Spinal cord (tissue), 10 donors: ENCODE data around the gene INSYN2B. TPM values are rescaled to one million over a fixed set of nuclear protein-coding genes. Genes with fewer than 3 reads are reported as not detected.

ENCODE experiments used
- DNase-seq, 6 donors: peaks; one replicate each; pipeline versions ENCODE4 v3.0.0 to v3.0.0-alpha.2; 2013 to 2015; ENCODE audit warnings: low spot score in 6 of 6, low read depth in 4 of 6
- H3K27ac ChIP-seq: one replicate; pipeline ENCODE4 v1.5.1; 2013; ENCODE audit warnings: low read depth, low read length, control low read depth
- H3K27me3 ChIP-seq: one replicate; pipeline ENCODE4 v1.6.1; 2013; ENCODE audit warnings: low read length; ENCODE audit not compliant: control insufficient read depth, insufficient read depth
- H3K36me3 ChIP-seq: one replicate; pipeline ENCODE4 v1.6.1; 2013; ENCODE audit warnings: low read length; ENCODE audit not compliant: control insufficient read depth, insufficient read depth
- H3K4me1 ChIP-seq: one replicate; pipeline ENCODE4 v1.6.1; 2013; ENCODE audit warnings: low read length; ENCODE audit not compliant: control insufficient read depth, insufficient read depth
- H3K4me3 ChIP-seq: one replicate; pipeline ENCODE4 v1.5.1; 2013; ENCODE audit warnings: low read depth, low read length, control low read depth
- H3K9me3 ChIP-seq: one replicate; pipeline ENCODE4 v1.6.1; 2013; ENCODE audit warnings: low read length; ENCODE audit not compliant: control insufficient read depth, insufficient read depth
- WGBS: methylation state at CpG from one replicate; pipeline ENCODE4 v1.1.5; 2013; ENCODE audit warnings: missing lambda C conversion rate; ENCODE audit not compliant: insufficient coverage; 5-methylcytosine and 5-hydroxymethylcytosine counted together
- polyA plus RNA-seq, 2 donors: library from polyadenylated mRNA; unstranded; fragments of 120-200 nt; gene quantifications; one replicate each; pipeline ENCODE4 v1.2.1, GENCODE V29; 2013; ENCODE audit not compliant: insufficient read length in 2 of 2
- total RNA-seq, 2 donors: library from RNA; depleted of rRNA in 1 of 2; stranded (reverse); fragments of 120-200 nt in 1 of 2; fragments of >200 nt in 1 of 2; gene quantifications; one replicate each; pipeline versions ENCODE4 v1.2.3 to v1.2.4, GENCODE V29; 2013 to 2014
- donor health status: healthy.

Gene INSYN2B
- total and polyA plus RNA-seq, 4 donors, result 3.2 to 5.3 (median 4.6) TPM

DNA sequence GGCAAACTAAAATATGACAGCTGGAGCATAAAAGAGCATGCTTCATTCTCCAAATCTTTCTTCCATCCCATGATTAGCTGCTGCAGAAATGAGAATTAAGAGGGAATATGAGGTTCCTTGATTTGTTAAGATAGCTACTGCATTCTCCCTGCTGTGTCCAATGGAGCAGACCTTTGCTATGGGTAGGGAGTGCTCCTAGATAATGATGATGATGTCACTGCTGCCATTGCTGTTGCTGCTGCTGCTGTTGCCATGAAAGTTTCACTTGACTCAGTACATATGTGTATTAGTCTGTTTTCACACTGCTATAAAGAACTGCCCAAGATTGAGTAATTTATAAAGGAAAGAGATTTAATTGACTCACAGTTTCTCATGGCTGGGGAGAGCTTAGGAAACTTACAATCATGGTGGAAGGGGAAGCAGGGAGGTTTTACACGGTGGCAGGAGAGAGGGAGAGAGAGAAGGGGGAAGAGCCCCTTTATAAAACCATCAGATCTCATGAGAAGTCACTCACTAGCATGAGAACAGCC, 128.9 kb downstream of the INSYN2B start:
- Histone ChIP-seq H3K27ac (no peak overlapping the region), H3K4me1 (no peaks in the 10 kb centered on the region), H3K9me3 (no peaks in the 10 kb centered on the region), H3K27me3 (no peaks in the 10 kb centered on the region), H3K36me3 (no peaks in the 10 kb centered on the region), H3K4me3 (no peak overlapping the region)
- DNase-seq, result no peak
- WGBS, result no CpG with 5 or more reads among the region's 1 CpG

GRCh38 chr5:169850409-169850808, 129.9 kb downstream of the INSYN2B start:
- Histone ChIP-seq H3K4me3 (no peak overlapping the region), H3K4me1 (no peaks in the 10 kb centered on the region), H3K27ac (no peak overlapping the region), H3K27me3 (no peaks in the 10 kb centered on the region), H3K36me3 (no peaks in the 10 kb centered on the region), H3K9me3 (no peaks in the 10 kb centered on the region)
- no CpG with 5 or more reads among the region's 2 CpGs for WGBS
- DNase-seq, result no peak

- H3K9me3 ChIP-seq, result no peaks in the 10 kb centered on the region
- no CpG with 5 or more reads among the region's 2 CpGs for WGBS
- no peak overlapping the region for H3K27ac ChIP-seq
These were observed 131.5 kb downstream of the INSYN2B start for GRCh38 chr5:169848792-169849191.

GRCh38 chr5:169848271-169848670, 132.0 kb downstream of the INSYN2B start:
- Histone ChIP-seq H3K4me3 (no peak overlapping the region), H3K9me3 (no peaks in the 10 kb centered on the region), H3K27me3 (no peaks in the 10 kb centered on the region), H3K4me1 (no peaks in the 10 kb centered on the region), H3K36me3 (no peaks in the 10 kb centered on the region), H3K27ac (no peak overlapping the region)
- WGBS, result 86% methylated on average over 2 of the region's 3 CpGs
- no peak for DNase-seq

More at GRCh38 chr5:169848792-169849191, 131.5 kb downstream of the INSYN2B start:
- H3K4me3 ChIP-seq, result no peak overlapping the region
- no peaks in the 10 kb centered on the region for H3K36me3 ChIP-seq
- H3K4me1 ChIP-seq, result no peaks in the 10 kb centered on the region
- no peak for DNase-seq
- no peaks in the 10 kb centered on the region for H3K27me3 ChIP-seq

- no CpG with 5 or more reads among the region's 1 CpG for WGBS
- Histone ChIP-seq H3K36me3 (no peaks in the 10 kb centered on the region), H3K4me3 (no peak overlapping the region), H3K27ac (no peak overlapping the region), H3K9me3 (no peaks in the 10 kb centered on the region), H3K27me3 (no peaks in the 10 kb centered on the region), H3K4me1 (no peaks in the 10 kb centered on the region)
- no peak for DNase-seq
These were observed 132.8 kb downstream of the INSYN2B start for GRCh38 chr5:169847519-169847918.

DNA sequence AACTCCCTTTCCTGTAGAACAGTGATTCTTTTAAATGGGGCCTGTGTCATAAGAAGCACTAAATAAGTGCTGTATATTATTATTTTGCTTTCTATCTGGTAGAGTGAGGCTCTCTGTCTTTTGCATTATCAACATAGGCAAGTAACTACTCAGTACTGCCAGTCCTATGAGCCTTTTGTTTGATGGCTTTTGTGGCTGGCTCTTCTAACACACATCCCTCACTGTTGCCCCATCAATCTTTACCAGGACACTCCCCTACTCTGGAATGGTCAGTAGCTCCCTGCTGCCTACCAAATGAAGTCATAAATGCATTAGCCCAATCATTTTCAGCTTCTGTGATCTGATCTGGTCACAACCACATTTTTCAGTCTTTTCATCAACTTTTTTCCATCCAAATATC, 137.6 kb downstream of the INSYN2B start:
- DNase-seq, result no peak
- H3K4me1 ChIP-seq, result no peaks in the 10 kb centered on the region
- no peaks in the 10 kb centered on the region for H3K27me3 ChIP-seq
- H3K27ac ChIP-seq, result no peak overlapping the region
- H3K9me3 ChIP-seq, result no peaks in the 10 kb centered on the region
- no peak overlapping the region for H3K4me3 ChIP-seq
- H3K36me3 ChIP-seq, result no peaks in the 10 kb centered on the region

GRCh38 chr5:169840405-169840804, 139.9 kb downstream of the INSYN2B start:
- no peaks in the 10 kb centered on the region for H3K9me3 ChIP-seq
- no peaks in the 10 kb centered on the region for H3K27me3 ChIP-seq
- WGBS, result 83% methylated on average over 2 of the region's 3 CpGs
- no peaks in the 10 kb centered on the region for H3K4me1 ChIP-seq
- no peak overlapping the region for H3K4me3 ChIP-seq
- H3K27ac ChIP-seq, result no peak overlapping the region
- DNase-seq, result no peak
- H3K36me3 ChIP-seq, result no peaks in the 10 kb centered on the region

DNA sequence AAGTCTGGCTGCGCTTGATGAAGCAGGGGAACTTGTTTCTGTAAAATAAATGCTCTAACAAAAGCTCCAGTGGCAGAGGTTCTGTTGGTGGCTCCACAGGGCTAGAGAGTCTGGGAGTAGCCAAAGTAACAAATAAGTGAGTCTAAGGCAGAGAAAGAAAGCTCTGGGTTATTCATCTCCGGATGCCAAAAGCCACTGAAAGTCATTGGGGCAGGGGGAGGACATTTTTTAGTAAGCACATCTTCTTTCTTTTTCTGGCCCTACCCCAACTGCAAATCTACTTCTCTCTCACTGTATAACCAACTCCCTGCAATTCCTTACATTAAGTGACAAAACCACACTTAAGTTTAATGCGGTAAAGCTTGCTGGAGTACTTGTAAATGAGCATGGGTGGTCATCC, 141.6 kb downstream of the INSYN2B start:
- 89% methylated on average over 1 of the region's 3 CpGs for WGBS
- H3K9me3 ChIP-seq, result no peaks in the 10 kb centered on the region
- no peaks in the 10 kb centered on the region for H3K27me3 ChIP-seq
- no peak overlapping the region for H3K27ac ChIP-seq
- peak in 1 of 6 donors; percentile 11 for DNase-seq
- no peaks in the 10 kb centered on the region for H3K36me3 ChIP-seq
- H3K4me3 ChIP-seq, result no peak overlapping the region
- no peaks in the 10 kb centered on the region for H3K4me1 ChIP-seq

DNA sequence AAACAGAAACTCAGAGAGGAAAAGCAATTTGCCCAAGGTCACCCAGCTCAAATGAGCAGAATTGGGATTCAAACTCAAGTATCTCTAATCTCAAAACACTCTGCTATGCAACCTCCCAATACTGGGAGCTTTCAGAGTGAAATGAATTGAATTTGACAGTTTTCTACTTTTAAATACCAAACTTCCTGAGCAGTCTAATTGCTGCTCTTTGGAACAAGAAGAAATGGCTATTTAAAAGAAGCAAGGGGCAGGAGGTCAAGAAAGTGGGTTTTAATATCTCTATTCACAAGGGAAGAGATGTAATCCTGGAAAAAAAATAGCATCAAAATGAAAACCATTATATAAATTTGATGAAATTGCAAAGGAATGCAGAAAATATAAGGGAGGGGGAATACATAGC, 142.6 kb downstream of the INSYN2B start:
- no peaks in the 10 kb centered on the region for H3K36me3 ChIP-seq
- H3K27ac ChIP-seq, result no peak overlapping the region
- H3K9me3 ChIP-seq, result no peaks in the 10 kb centered on the region
- no peak overlapping the region for H3K4me3 ChIP-seq
- H3K27me3 ChIP-seq, result no peaks in the 10 kb centered on the region
- DNase-seq, result no peak
- H3K4me1 ChIP-seq, result no peaks in the 10 kb centered on the region

DNA sequence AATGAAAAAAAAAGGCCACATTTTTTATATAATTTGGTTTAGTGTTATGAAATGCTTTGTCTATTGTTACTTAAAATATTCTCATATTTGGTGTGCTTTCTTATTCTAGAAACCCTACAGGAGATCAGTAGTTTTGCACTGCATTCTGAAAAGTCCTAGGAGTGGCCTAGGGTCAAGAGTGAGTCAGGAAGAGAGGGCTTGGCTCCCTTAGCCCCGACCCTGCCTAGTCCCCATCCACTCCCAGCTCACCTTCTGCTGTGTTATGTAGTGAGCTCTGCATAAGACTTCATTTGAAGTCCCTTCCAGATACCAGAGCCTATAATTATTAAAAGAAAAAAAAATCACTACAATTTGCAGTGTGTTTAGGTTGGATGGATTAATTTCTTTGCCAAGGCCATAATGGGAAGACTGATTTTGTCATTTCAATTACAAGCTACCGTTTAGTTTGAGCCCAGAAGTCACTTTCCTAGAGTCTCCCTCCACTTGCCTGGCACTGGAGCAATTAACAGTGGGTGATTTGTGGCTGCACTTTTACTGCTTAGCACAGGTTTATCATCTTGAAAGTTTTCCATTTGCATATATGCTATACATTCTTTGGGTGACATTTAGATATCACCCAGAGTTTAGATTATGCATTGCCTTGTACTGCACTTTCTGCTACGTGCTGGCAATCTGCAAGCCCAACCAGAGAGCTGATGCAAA, 143.3 kb downstream of the INSYN2B start:
- Histone ChIP-seq H3K36me3 (no peaks in the 10 kb centered on the region), H3K27ac (no peak overlapping the region), H3K4me1 (no peaks in the 10 kb centered on the region), H3K4me3 (no peak overlapping the region), H3K27me3 (no peaks in the 10 kb centered on the region), H3K9me3 (no peaks in the 10 kb centered on the region)
- peak in 1 of 6 donors; percentile 74 for DNase-seq
- WGBS, result 67% methylated on average over 1 of the region's 3 CpGs
